Measurements from ENCODE around the gene GALNT14.

Gene GALNT14

DNA sequence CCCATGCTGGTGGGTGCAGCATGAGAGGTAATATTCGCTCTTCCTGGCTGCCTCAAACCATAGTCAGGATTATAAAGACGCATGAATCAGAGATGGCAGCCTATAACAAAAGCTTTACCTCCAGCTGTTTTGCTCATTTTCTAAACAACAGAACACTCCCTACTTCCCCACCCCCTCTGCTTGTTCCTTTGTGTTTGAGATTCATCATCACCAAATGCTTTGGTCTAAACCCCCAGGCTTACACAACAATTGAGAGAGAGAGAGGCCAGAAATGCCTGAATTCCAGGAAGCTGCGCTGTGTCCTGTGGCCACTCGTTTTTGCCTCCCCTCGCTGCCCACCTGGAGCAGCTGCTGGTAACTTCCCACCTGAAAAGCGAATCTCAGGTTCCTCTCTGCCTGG lies 252.2 kb downstream of the GALNT14 start:
- DNase-seq (ENCODE audit: low read depth), result no peak

DNA sequence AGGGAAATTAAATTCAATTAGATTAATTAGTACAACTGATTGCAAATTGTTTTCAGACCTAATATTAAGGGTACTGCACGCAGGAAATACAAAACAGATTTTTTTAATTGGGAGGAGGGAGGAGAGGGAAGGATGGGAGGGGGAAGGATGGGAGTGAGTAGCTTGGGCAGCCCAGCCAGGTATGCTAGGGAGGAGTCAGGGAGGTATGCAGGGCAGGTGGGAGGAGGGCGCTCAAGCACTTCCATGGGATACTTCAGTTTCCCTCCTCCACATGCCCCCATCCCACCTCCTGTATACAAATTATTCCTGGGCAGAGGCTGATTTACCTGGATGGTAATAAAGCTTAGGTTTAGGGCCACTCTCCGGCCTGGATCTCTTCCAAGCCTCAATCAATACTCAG lies 254.4 kb downstream of the GALNT14 start:
- DNase-seq (ENCODE audit: low read depth), result no peak

GRCh38 chr2:30883184-30883583 lies 255.1 kb downstream of the GALNT14 start:
- no peak for DNase-seq (ENCODE audit: low read depth)

- no peak for DNase-seq (ENCODE audit: low read depth)
Measured at GRCh38 chr2:30880516-30880915, 257.7 kb downstream of the GALNT14 start.

GRCh38 chr2:30877833-30878232 lies 260.4 kb downstream of the GALNT14 start:
- DNase-seq (ENCODE audit: low read depth), result no peak

- no peak for DNase-seq (ENCODE audit: low read depth)
Measured at GRCh38 chr2:30872797-30873196, 265.4 kb downstream of the GALNT14 start.

- no peak for DNase-seq (ENCODE audit: low read depth)
Measured at GRCh38 chr2:30871980-30872789, 266.1 kb downstream of the GALNT14 start.

DNA sequence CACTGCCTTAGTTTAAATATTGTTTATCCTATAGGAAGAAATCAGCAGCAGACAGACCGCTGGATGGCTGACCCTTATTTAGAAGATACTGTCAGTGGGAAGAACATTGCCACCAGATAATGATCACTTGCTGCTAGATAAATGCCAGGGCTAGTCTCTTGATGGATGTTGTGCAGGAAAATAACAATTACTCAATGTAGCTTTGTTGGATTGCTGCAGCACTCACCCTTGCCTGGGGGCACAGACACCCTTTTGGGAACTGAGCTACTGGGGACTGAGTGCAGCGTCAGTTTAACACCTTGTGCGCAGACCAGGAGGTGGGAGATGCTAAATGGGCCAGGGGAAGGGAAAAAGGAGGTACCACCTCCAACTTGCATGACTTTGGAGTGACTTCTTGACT lies 266.8 kb downstream of the GALNT14 start:
- no peak for DNase-seq (ENCODE audit: low read depth)

GRCh38 chr2:30869988-30870387 lies 268.3 kb downstream of the GALNT14 start:
- no peak for DNase-seq (ENCODE audit: low read depth)

DNA sequence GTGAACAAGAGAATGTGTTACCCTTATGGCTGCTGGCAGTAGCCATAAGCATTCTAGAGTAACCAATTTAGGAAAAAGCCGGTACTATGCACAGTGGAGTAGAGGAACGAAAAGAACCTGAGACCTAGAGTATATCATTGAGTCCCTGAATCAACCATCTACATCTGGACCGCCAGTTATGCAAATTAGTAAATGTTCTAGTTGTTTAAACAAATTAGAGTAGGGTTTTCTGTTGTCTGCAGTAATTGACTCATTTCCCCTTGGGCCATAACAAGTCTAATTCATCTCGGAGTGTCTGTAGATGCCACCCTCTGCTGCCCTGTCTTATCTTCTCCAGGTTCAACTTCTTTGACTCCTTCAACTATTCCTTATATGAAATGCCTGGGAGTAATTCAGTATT lies 270.9 kb downstream of the GALNT14 start:
- DNase-seq (ENCODE audit: low read depth), result no peak

DNA sequence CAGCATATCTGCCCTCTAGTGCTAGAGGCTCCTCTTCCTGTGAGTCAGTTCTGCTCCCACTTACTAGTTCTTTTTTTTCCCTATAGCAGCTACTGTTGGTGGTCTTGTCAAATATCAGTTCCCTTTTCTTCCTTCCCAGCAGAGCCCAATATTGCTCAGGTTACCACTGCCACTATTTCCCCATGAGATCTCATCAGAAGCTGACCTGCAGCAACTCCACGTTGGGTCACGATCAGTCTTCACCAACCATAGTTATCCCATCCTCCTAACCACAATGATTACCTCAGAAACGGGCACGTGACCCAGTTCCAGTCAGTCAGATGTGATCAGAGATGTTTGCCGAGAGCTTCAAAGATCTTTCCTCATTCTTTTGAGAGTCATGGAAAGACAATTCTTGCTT lies 271.3 kb downstream of the GALNT14 start:
- no peak for DNase-seq (ENCODE audit: low read depth)

DNA sequence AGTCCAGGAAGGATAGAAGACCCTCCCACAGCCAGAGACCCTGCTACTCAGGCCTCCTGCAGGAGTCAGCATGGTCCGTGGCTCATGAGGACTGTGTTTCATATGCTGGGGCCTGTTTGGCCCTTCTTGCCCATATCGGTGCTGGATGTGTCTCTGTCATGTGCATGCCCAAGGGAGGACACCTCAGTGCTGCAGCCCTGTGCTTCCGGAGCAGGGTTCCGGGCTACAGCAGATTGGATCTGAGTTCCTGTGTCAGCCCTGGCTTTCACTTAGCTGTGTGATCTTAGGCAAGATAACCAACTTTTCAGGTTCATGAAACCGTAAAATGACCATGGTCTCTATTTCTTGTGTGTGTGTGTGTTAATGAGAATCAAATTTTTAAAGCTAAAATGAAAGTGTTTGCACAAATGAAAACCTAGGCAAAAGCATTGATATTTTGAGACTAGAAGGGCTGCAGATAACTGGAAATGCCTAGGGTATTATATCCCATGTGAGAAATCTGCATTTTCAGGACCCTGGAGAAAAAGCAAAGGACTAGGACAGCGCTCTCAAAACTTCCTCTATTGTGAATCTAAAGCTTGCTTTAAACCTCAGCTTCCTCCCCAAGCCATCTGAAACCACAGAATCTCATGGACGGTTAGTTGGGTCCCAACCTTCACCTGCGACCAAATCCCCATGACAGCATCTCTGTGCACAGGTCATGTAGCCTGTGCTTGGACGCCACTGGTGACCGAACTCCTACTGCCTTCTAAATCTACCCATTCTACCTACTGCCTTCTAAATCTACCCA lies 272.2 kb downstream of the GALNT14 start:
- no peak for DNase-seq (ENCODE audit: low read depth)

DNA sequence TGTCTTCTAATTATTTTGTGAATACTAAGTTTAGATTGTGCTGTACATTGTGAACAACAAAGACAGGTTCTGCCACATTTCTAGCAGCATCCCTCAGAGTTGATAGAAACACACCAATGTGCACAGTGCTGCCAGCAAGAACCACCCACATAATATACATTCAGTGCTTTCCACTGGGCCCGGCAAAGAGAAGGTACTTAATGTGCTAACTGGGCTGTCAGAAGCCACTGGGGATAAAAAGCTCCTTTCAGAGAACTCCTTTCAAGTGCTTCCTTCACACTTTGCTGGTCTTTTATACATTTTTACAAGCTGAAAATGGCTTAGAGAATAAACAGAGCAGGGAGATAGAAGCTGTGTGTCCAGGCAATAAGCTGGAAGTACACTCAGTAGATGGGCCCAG lies 273.0 kb downstream of the GALNT14 start:
- no peak for DNase-seq (ENCODE audit: low read depth)

GRCh38 chr2:30862054-30862651 lies 276.1 kb downstream of the GALNT14 start:
- DNase-seq (ENCODE audit: low read depth), result no peak

GRCh38 chr2:30860726-30861125 lies 277.5 kb downstream of the GALNT14 start:
- DNase-seq (ENCODE audit: low read depth), result no peak
